Tibial artery (tissue), 4 donors: ENCODE results near the gene PTPN14.

Source experiments
- DNase-seq, 2 donors: peaks; one replicate each; pipeline ENCODE4 v3.0.0-alpha.2; 2019
- H3K27ac ChIP-seq, 2 donors: fragments of 200-600 bp; sonication (generic) in 1 of 2; 1 replicate in 1 of 2; 2 replicates in 1 of 2; pipeline ENCODE4 v1.5.1; 2018 to 2019; ENCODE audit warnings: mild to moderate bottlenecking in 1 of 2
- H3K27me3 ChIP-seq, 2 donors: fragments of 200-600 bp; sonication (generic) in 1 of 2; one replicate each; pipeline versions ENCODE4 v1.5.1 to v1.6.0; 2016 to 2019
- H3K36me3 ChIP-seq, 3 donors: fragments of 200-600 bp; sonication (generic) in 2 of 3; one replicate each; pipeline ENCODE4 v1.5.1; 2016 to 2019; ENCODE audit warnings: mild to moderate bottlenecking in 2 of 3
- H3K4me1 ChIP-seq, 4 donors: fragments of 200-600 bp; sonication (generic) in 2 of 4; 1 replicate in 3 of 4; 2 replicates in 1 of 4; pipeline ENCODE4 v1.5.1; 2016 to 2019
- H3K4me3 ChIP-seq, 2 donors: fragments of 200-600 bp; sonication (generic) in 1 of 2; 1 replicate in 1 of 2; 2 replicates in 1 of 2; pipeline ENCODE4 v1.5.1; 2018 to 2019; ENCODE audit warnings: mild to moderate bottlenecking in 2 of 2
- H3K9me3 ChIP-seq, 3 donors: fragments of 200-600 bp; sonication (generic) in 1 of 3; one replicate each; pipeline ENCODE4 v1.5.1; 2016 to 2019
- CTCF ChIP-seq, 2 experiments: fragments of 200-600 bp in 1 of 2; fragments of 450-650 bp in 1 of 2; IDR thresholded peaks; one replicate each; pipeline ENCODE4 v1.5.1; 2017 to 2019; ENCODE audit warnings: antibody characterized with exemption in 2 of 2, mild to moderate bottlenecking in 1 of 2, moderate library complexity in 1 of 2
- intact Hi-C: fragments of 100-400 bp; cut with DNase I; formaldehyde crosslinking; loops from one replicate; pipeline ENCODE4 v1.15.0; 2023; ENCODE audit warnings: low total_unique reads

PTPN14 gene

GRCh38 chr1:214470132-214470531, 81.3 kb downstream of the PTPN14 start:
- Histone ChIP-seq H3K9me3 (no peaks in the 10 kb centered on the region), H3K4me1 (peaks cover 0 to 31% (median 13%) of the 10 kb centered on the region in 4 donors), H3K27me3 (no peaks in the 10 kb centered on the region), H3K27ac (no peak overlapping the region), H3K36me3 (no peaks in the 10 kb centered on the region), H3K4me3 (no peak overlapping the region)
- no peak for DNase-seq
- TF ChIP-seq CTCF (IDR thresholded peaks at IDR 0.05), result no peak
- intact Hi-C loops, result no loop called here

- intact Hi-C loops, result no loop called here
- Histone ChIP-seq H3K4me1 (peaks cover 0 to 31% (median 13%) of the 10 kb centered on the region in 4 donors), H3K36me3 (peaks cover 0 to 4% (median 0%) of the 10 kb centered on the region in 3 donors), H3K9me3 (no peaks in the 10 kb centered on the region), H3K27ac (no peak overlapping the region), H3K4me3 (no peak overlapping the region), H3K27me3 (no peaks in the 10 kb centered on the region)
- TF ChIP-seq CTCF (IDR thresholded peaks at IDR 0.05), result no peak
- DNase-seq, result no peak
Measured at GRCh38 chr1:214469290-214469689, 82.1 kb downstream of the PTPN14 start.

GRCh38 chr1:214467078-214467585, 84.3 kb downstream of the PTPN14 start:
- TF ChIP-seq CTCF (IDR thresholded peaks at IDR 0.05), result no peak
- Histone ChIP-seq H3K4me3 (no peak overlapping the region), H3K27ac (no peak overlapping the region), H3K9me3 (no peaks in the 10 kb centered on the region), H3K4me1 (peaks cover 0 to 22% (median 15%) of the 10 kb centered on the region in 4 donors), H3K36me3 (peaks cover 0 to 7% (median 2%) of the 10 kb centered on the region in 3 donors), H3K27me3 (no peaks in the 10 kb centered on the region)
- intact Hi-C loops, result no loop called here
- no peak for DNase-seq

GRCh38 chr1:214466403-214467077, 84.9 kb downstream of the PTPN14 start:
- peaks cover 0 to 8% (median 7%) of the 10 kb centered on the region in 3 donors for H3K36me3 ChIP-seq
- no peaks in the 10 kb centered on the region for H3K9me3 ChIP-seq
- intact Hi-C loops, result no loop called here
- no peak overlapping the region for H3K27ac ChIP-seq
- peaks cover 0 to 22% (median 14%) of the 10 kb centered on the region in 4 donors for H3K4me1 ChIP-seq
- no peak for DNase-seq
- H3K27me3 ChIP-seq, result no peaks in the 10 kb centered on the region
- H3K4me3 ChIP-seq, result no peak overlapping the region
- TF ChIP-seq CTCF (IDR thresholded peaks at IDR 0.05), result no peak

GRCh38 chr1:214464445-214465287, 86.7 kb downstream of the PTPN14 start:
- Histone ChIP-seq H3K4me3 (no peak overlapping the region), H3K27me3 (no peaks in the 10 kb centered on the region), H3K36me3 (peaks cover 0 to 10% (median 7%) of the 10 kb centered on the region in 3 donors), H3K9me3 (no peaks in the 10 kb centered on the region), H3K4me1 (peaks cover 0 to 19% (median 13%) of the 10 kb centered on the region in 4 donors), H3K27ac (no peak overlapping the region)
- no peak for TF ChIP-seq CTCF (IDR thresholded peaks at IDR 0.05)
- intact Hi-C loops, result no loop called here
- DNase-seq, result no peak
